Large intestine (tissue), 3 donors: ENCODE data around the gene SRGAP3. TPM values are rescaled to one million over a fixed set of nuclear protein-coding genes. Genes with fewer than 3 reads are reported as not detected.
A peak's percentile ranks its signal among the peaks of the same experiment; 100 is the strongest.

Experiments
- DNase-seq, 2 donors: peaks; one replicate each; pipeline versions ENCODE4 v3.0.0 to v3.0.0-alpha.2; 2013
- H3K27ac ChIP-seq: one replicate; pipeline ENCODE4 v1.5.1; 2013; ENCODE audit warnings: low read length
- H3K27me3 ChIP-seq: 2 replicates; pipeline ENCODE4 v1.6.1; 2013; ENCODE audit warnings: low read length; ENCODE audit not compliant: control insufficient read depth, insufficient read depth
- H3K36me3 ChIP-seq: 2 replicates; pipeline ENCODE4 v1.6.1; 2013; ENCODE audit warnings: low read length; ENCODE audit not compliant: control insufficient read depth, insufficient read depth
- H3K4me1 ChIP-seq: one replicate; pipeline ENCODE4 v1.6.1; 2013; ENCODE audit warnings: low read length; ENCODE audit not compliant: control insufficient read depth, insufficient read depth
- H3K4me3 ChIP-seq: one replicate; pipeline ENCODE4 v1.5.1; 2013; ENCODE audit warnings: low read length
- H3K9me3 ChIP-seq: one replicate; pipeline ENCODE4 v1.6.1; 2013; ENCODE audit warnings: mild to moderate bottlenecking, low read depth, low read length, moderate library complexity; ENCODE audit not compliant: control insufficient read depth
- WGBS: methylation state at CpG from one replicate; pipeline ENCODE4 v1.1.5; 2013; ENCODE audit warnings: low lambda C conversion rate; ENCODE audit not compliant: insufficient coverage; 5-methylcytosine and 5-hydroxymethylcytosine counted together
- polyA plus RNA-seq: library from polyadenylated mRNA; unstranded; fragments of 120-200 nt; gene quantifications from one replicate; pipeline ENCODE4 v1.2.1, GENCODE V29; 2013

Gene SRGAP3
- polyA plus RNA-seq, 1 donor, result 6.5 TPM

GRCh38 chr3:8988791-8989558 lies 260.5 kb downstream of the SRGAP3 start:
- Histone ChIP-seq H3K4me3 (no peak overlapping the region), H3K27me3 (no peaks in the 10 kb centered on the region), H3K36me3 (no peaks in the 10 kb centered on the region), H3K9me3 (peaks cover 4% of the 10 kb centered on the region), H3K4me1 (no peaks in the 10 kb centered on the region), H3K27ac (no peak overlapping the region)
- no peak for DNase-seq
- no CpG with 5 or more reads among the region's 8 CpGs for WGBS

GRCh38 chr3:8988384-8988655 lies 261.1 kb downstream of the SRGAP3 start:
- no peak overlapping the region for H3K27ac ChIP-seq
- no peaks in the 10 kb centered on the region for H3K27me3 ChIP-seq
- no CpG with 5 or more reads among the region's 2 CpGs for WGBS
- DNase-seq, result no peak
- no peak overlapping the region for H3K4me3 ChIP-seq
- no peaks in the 10 kb centered on the region for H3K36me3 ChIP-seq
- no peaks in the 10 kb centered on the region for H3K4me1 ChIP-seq
- peaks cover 4% of the 10 kb centered on the region for H3K9me3 ChIP-seq

GRCh38 chr3:8987645-8988383 lies 261.6 kb downstream of the SRGAP3 start:
- H3K4me1 ChIP-seq, result no peaks in the 10 kb centered on the region
- H3K27ac ChIP-seq, result no peak overlapping the region
- DNase-seq, result peak; percentile 52 to 61
- no peak overlapping the region for H3K4me3 ChIP-seq
- no CpG with 5 or more reads among the region's 15 CpGs for WGBS
- no peaks in the 10 kb centered on the region for H3K27me3 ChIP-seq
- H3K9me3 ChIP-seq, result peaks cover 4% of the 10 kb centered on the region
- H3K36me3 ChIP-seq, result no peaks in the 10 kb centered on the region

- Histone ChIP-seq H3K36me3 (no peaks in the 10 kb centered on the region), H3K27me3 (no peaks in the 10 kb centered on the region), H3K9me3 (peaks cover 4% of the 10 kb centered on the region), H3K4me3 (no peak overlapping the region), H3K4me1 (no peaks in the 10 kb centered on the region), H3K27ac (no peak overlapping the region)
- WGBS, result no CpG with 5 or more reads among the region's 6 CpGs
- DNase-seq, result no peak
These were observed 262.2 kb downstream of the SRGAP3 start for GRCh38 chr3:8987226-8987625.

GRCh38 chr3:8986741-8987140 lies 262.7 kb downstream of the SRGAP3 start:
- 100% methylated on average over 1 of the region's 6 CpGs for WGBS
- no peak overlapping the region for H3K4me3 ChIP-seq
- peaks cover 4% of the 10 kb centered on the region for H3K9me3 ChIP-seq
- H3K36me3 ChIP-seq, result no peaks in the 10 kb centered on the region
- no peak overlapping the region for H3K27ac ChIP-seq
- no peak for DNase-seq
- H3K27me3 ChIP-seq, result no peaks in the 10 kb centered on the region
- no peaks in the 10 kb centered on the region for H3K4me1 ChIP-seq

GRCh38 chr3:8985876-8986275 lies 263.6 kb downstream of the SRGAP3 start:
- peaks cover 4% of the 10 kb centered on the region for H3K9me3 ChIP-seq
- no peaks in the 10 kb centered on the region for H3K4me1 ChIP-seq
- DNase-seq, result no peak
- no peak overlapping the region for H3K4me3 ChIP-seq
- no CpG with 5 or more reads among the region's 9 CpGs for WGBS
- no peaks in the 10 kb centered on the region for H3K27me3 ChIP-seq
- H3K27ac ChIP-seq, result no peak overlapping the region
- H3K36me3 ChIP-seq, result no peaks in the 10 kb centered on the region

- H3K4me1 ChIP-seq, result no peaks in the 10 kb centered on the region
- no peak overlapping the region for H3K27ac ChIP-seq
- DNase-seq, result no peak
- H3K36me3 ChIP-seq, result no peaks in the 10 kb centered on the region
- no peaks in the 10 kb centered on the region for H3K27me3 ChIP-seq
- H3K4me3 ChIP-seq, result no peak overlapping the region
- WGBS, result no CpG with 5 or more reads among the region's 37 CpGs
- peaks cover 4% of the 10 kb centered on the region for H3K9me3 ChIP-seq
These were observed 264.0 kb downstream of the SRGAP3 start for GRCh38 chr3:8985411-8985831.

GRCh38 chr3:8984526-8984925 lies 264.9 kb downstream of the SRGAP3 start:
- Histone ChIP-seq H3K36me3 (no peaks in the 10 kb centered on the region), H3K4me3 (no peak overlapping the region), H3K4me1 (no peaks in the 10 kb centered on the region), H3K27ac (no peak overlapping the region), H3K27me3 (no peaks in the 10 kb centered on the region), H3K9me3 (peaks cover 4% of the 10 kb centered on the region)
- no peak for DNase-seq
- WGBS, result no CpG with 5 or more reads among the region's 7 CpGs

- H3K36me3 ChIP-seq, result no peaks in the 10 kb centered on the region
- WGBS, result 100% methylated on average over 3 of the region's 6 CpGs
- no peak overlapping the region for H3K4me3 ChIP-seq
- DNase-seq, result no peak
- no peaks in the 10 kb centered on the region for H3K27me3 ChIP-seq
- no peak overlapping the region for H3K27ac ChIP-seq
- H3K9me3 ChIP-seq, result peaks cover 4% of the 10 kb centered on the region
- H3K4me1 ChIP-seq, result no peaks in the 10 kb centered on the region
These were observed 265.4 kb downstream of the SRGAP3 start for GRCh38 chr3:8984081-8984480.

GRCh38 chr3:8983591-8983990 lies 265.9 kb downstream of the SRGAP3 start:
- DNase-seq, result peak in 1 of 2 donors; percentile 8
- Histone ChIP-seq H3K27ac (no peak overlapping the region), H3K4me1 (no peaks in the 10 kb centered on the region), H3K4me3 (no peak overlapping the region), H3K36me3 (no peaks in the 10 kb centered on the region), H3K9me3 (peaks cover 4% of the 10 kb centered on the region), H3K27me3 (no peaks in the 10 kb centered on the region)
- WGBS, result 90% methylated on average over 2 of the region's 5 CpGs

GRCh38 chr3:8983026-8983425 lies 266.4 kb downstream of the SRGAP3 start:
- no peak for DNase-seq
- Histone ChIP-seq H3K4me3 (no peak overlapping the region), H3K36me3 (no peaks in the 10 kb centered on the region), H3K27me3 (no peaks in the 10 kb centered on the region), H3K27ac (no peak overlapping the region), H3K9me3 (peaks cover 4% of the 10 kb centered on the region), H3K4me1 (no peaks in the 10 kb centered on the region)
- no CpG with 5 or more reads among the region's 1 CpG for WGBS
